ENCODE data around the gene SHANK1. TPM values are rescaled to one million over a fixed set of nuclear protein-coding genes. Genes with fewer than 3 reads are reported as not detected.

Gene SHANK1
- polyA plus RNA-seq, 3 donors = not detected

- Histone ChIP-seq H3K27me3 (ENCODE audit: control insufficient read depth in 2 of 2, insufficient read depth in 2 of 2, low read length in 2 of 2) (no peaks in the 10 kb centered on the region), H3K9me3 (replicated peaks in 1 of 2; ENCODE audit: control insufficient read depth in 1 of 2, insufficient read depth in 1 of 2, low read length in 2 of 2) (no peaks in the 10 kb centered on the region), H3K9ac (ENCODE audit: insufficient read depth, low read length, poor library complexity, severe bottlenecking) (no peak overlapping the region), H3K4me3 (replicated peaks in 1 of 3; ENCODE audit: low read depth in 2 of 3, low read length in 3 of 3) (no peak overlapping the region), H3K79me2 (ENCODE audit: insufficient read depth, low read length) (no peaks in the 10 kb centered on the region), H3K4me1 (ENCODE audit: control insufficient read depth in 1 of 2, insufficient read depth in 2 of 2, low read length in 2 of 2) (no peaks in the 10 kb centered on the region), H2AFZ (ENCODE audit: insufficient read depth, low read depth, low read length, poor library complexity, severe bottlenecking) (no peak overlapping the region), H3K4me2 (replicated peaks; ENCODE audit: extremely low read depth, low read length, poor library complexity, severe bottlenecking) (no peak overlapping the region), H3K36me3 (replicated peaks in 1 of 2; ENCODE audit: control insufficient read depth in 1 of 2, insufficient read depth in 2 of 2, low read length in 2 of 2) (no peaks in the 10 kb centered on the region), H4K20me1 (ENCODE audit: insufficient read depth, low read length) (no peaks in the 10 kb centered on the region), H3K27ac (ENCODE audit: low read depth in 1 of 2, low read length in 2 of 2) (no peak overlapping the region)
- no peak overlapping the region for H3K4me3 Mint-ChIP-seq
- peaks cover 0 to 3% (median 0%) of the 10 kb centered on the region in 7 donors for H3K9me3 Mint-ChIP-seq
- DNase-seq = no peak
- WGBS (ENCODE audit: insufficient coverage) = 69% methylated on average over 3 of the region's 4 CpGs
- H3K36me3 Mint-ChIP-seq = no peaks in the 10 kb centered on the region
- H3K27ac Mint-ChIP-seq = no peak overlapping the region
- peaks cover 2 to 15% (median 3%) of the 10 kb centered on the region in 3 donors for H3K27me3 Mint-ChIP-seq (ENCODE audit: low read depth in 3 of 3)
- intact Hi-C loops (cut with micrococcal nuclease) = no loop called here
- TF ChIP-seq CTCF (IDR thresholded peaks at IDR 0.05) = no peak
- no peaks in the 10 kb centered on the region for H3K4me1 Mint-ChIP-seq
Observed at GRCh38 chr19:50626795-50627194, 92.8 kb downstream of the SHANK1 start.

- H3K27me3 ChIP-seq (ENCODE audit: control insufficient read depth in 2 of 2, insufficient read depth in 2 of 2, low read length in 2 of 2) = no peaks in the 10 kb centered on the region
- H3K4me2 ChIP-seq (replicated peaks; ENCODE audit: extremely low read depth, low read length, poor library complexity, severe bottlenecking) = no peak overlapping the region
- H3K4me1 Mint-ChIP-seq = no peaks in the 10 kb centered on the region
- H3K27ac Mint-ChIP-seq = no peak overlapping the region
- no peaks in the 10 kb centered on the region for H4K20me1 ChIP-seq (ENCODE audit: insufficient read depth, low read length)
- H3K9me3 Mint-ChIP-seq = peaks cover 0 to 3% (median 0%) of the 10 kb centered on the region in 7 donors
- no peaks in the 10 kb centered on the region for H3K9me3 ChIP-seq (replicated peaks in 1 of 2; ENCODE audit: control insufficient read depth in 1 of 2, insufficient read depth in 1 of 2, low read length in 2 of 2)
- H2AFZ ChIP-seq (ENCODE audit: insufficient read depth, low read depth, low read length, poor library complexity, severe bottlenecking) = no peak overlapping the region
- H3K9ac ChIP-seq (ENCODE audit: insufficient read depth, low read length, poor library complexity, severe bottlenecking) = no peak overlapping the region
- H3K4me1 ChIP-seq (ENCODE audit: control insufficient read depth in 1 of 2, insufficient read depth in 2 of 2, low read length in 2 of 2) = no peaks in the 10 kb centered on the region
- H3K27ac ChIP-seq (ENCODE audit: low read depth in 1 of 2, low read length in 2 of 2) = no peak overlapping the region
- H3K27me3 Mint-ChIP-seq (ENCODE audit: low read depth in 3 of 3) = peaks cover 2 to 13% (median 2%) of the 10 kb centered on the region in 3 donors
- H3K79me2 ChIP-seq (ENCODE audit: insufficient read depth, low read length) = no peaks in the 10 kb centered on the region
- H3K4me3 ChIP-seq (replicated peaks in 1 of 3; ENCODE audit: low read depth in 2 of 3, low read length in 3 of 3) = no peak overlapping the region
- WGBS (ENCODE audit: insufficient coverage) = 88% methylated on average over 1 of the region's 4 CpGs
- TF ChIP-seq CTCF (IDR thresholded peaks at IDR 0.05) = no peak
- H3K4me3 Mint-ChIP-seq = no peak overlapping the region
- no peaks in the 10 kb centered on the region for H3K36me3 Mint-ChIP-seq
- no peak for DNase-seq
- intact Hi-C loops (cut with micrococcal nuclease) = no loop called here
- H3K36me3 ChIP-seq (replicated peaks in 1 of 2; ENCODE audit: control insufficient read depth in 1 of 2, insufficient read depth in 2 of 2, low read length in 2 of 2) = no peaks in the 10 kb centered on the region
Observed at GRCh38 chr19:50626011-50626410, 93.6 kb downstream of the SHANK1 start.
